Rectal smooth muscle tissue (tissue), 1 donor: ENCODE data around the gene TUBGCP6.
"Not testable (repeated sequence)": the region's sequence is repeated elsewhere in the genome, so short reads cannot be mapped to it uniquely, and the experiment has no call there.

Source experiments
- H3K27ac ChIP-seq: one replicate; pipeline ENCODE4 v1.7.0; 2013; ENCODE audit warnings: low read depth, low read length, inconsistent platforms
- H3K27me3 ChIP-seq: one replicate; pipeline ENCODE4 v1.7.0; 2013; ENCODE audit warnings: low read length; ENCODE audit not compliant: control insufficient read depth, insufficient read depth
- H3K36me3 ChIP-seq: one replicate; pipeline ENCODE4 v1.7.0; 2013; ENCODE audit warnings: low read length; ENCODE audit not compliant: control insufficient read depth, insufficient read depth
- H3K4me1 ChIP-seq: one replicate; pipeline ENCODE4 v1.7.0; 2013; ENCODE audit warnings: low read length; ENCODE audit not compliant: control insufficient read depth, insufficient read depth
- H3K4me3 ChIP-seq: one replicate; pipeline ENCODE4 v1.7.0; 2013; ENCODE audit warnings: low read length
- H3K9ac ChIP-seq: one replicate; pipeline ENCODE4 v1.7.0; 2013; ENCODE audit warnings: low read length

The TUBGCP6 gene

DNA sequence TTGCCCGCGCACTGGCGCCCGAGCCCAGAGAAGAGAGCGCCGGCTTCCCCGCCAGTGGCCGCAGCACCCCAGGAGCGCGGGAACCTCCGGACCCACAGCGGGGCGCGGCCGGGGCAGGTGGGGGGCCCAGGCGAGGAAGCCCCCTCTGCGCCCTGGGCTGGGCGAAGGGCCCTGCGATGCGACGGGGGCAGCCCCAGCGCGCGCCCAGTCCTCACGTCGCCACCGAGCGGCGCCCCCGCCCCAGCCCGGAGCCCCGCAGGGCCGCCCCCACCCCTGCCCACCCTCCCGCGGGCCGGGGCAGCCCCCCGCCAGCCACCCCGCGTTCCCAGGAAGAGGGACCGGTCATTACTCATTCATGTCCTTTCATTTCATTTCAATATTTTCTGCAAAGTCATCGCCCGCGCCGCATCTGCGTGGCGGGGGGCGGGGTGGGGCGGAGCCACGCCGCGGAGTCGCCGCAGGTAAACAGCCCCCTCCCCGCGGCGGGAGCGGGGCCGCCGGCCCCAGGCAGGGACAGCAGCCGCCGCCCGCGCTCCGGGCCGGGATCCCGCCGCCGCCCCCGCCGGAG is 75.0 kb downstream of the TUBGCP6 start:
- Histone ChIP-seq H3K36me3 (no peaks in the 10 kb centered on the region), H3K4me1 (no peaks in the 10 kb centered on the region), H3K9ac (no peak overlapping the region), H3K4me3 (no peak overlapping the region), H3K27me3 (peaks cover 17% of the 10 kb centered on the region), H3K27ac (no peak overlapping the region)

- Histone ChIP-seq H3K36me3 (no peaks in the 10 kb centered on the region), H3K4me3 (no peak overlapping the region), H3K27ac (no peak overlapping the region), H3K9ac (no peak overlapping the region), H3K27me3 (peaks cover 17% of the 10 kb centered on the region), H3K4me1 (no peaks in the 10 kb centered on the region)
Observed at GRCh38 chr22:50169181-50169759, 75.6 kb downstream of the TUBGCP6 start.

GRCh38 chr22:50168490-50169180 is 76.2 kb downstream of the TUBGCP6 start:
- not testable (repeated sequence) for H3K27ac ChIP-seq, H3K9ac ChIP-seq, H3K4me3 ChIP-seq, H3K36me3 ChIP-seq, H3K4me1 ChIP-seq
- peaks cover 17% of the 10 kb centered on the region for H3K27me3 ChIP-seq

DNA sequence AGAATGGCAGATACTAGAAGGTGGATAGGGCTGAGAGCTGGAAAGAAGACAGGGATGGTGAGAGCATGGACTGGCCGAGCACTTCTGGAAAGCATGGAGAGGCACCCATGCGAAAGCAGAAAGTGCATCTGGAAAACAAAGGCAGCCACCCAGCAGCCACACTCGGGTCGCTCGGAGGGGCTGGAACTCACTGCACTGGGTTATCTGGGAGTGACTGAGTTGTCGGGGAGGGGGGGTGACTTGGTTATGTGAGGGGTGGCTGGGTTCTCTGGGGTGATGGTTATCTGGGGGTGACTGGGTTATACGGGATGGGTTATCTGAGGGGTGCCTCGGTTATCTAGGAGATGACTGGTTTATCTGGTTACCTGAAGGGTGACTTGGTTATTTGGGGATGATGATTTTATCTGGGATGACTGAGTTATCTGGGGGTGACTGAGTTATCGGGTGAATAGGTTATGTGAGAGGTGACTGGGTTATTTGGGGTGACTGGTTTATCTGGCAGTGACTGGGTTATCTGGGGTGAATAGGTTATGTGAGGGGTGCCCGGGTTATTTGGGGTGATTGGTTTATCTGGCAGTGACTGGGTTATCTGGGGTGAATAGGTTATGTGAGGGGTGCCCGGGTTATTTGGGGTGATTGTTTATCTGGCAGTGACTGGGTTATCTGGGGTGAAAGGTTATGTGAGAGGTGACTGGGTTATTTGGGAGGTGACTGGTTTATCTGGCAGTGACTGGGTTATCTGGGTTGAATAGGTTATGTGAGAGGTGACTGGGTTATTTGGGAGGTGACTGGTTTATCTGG is 76.9 kb downstream of the TUBGCP6 start:
- Histone ChIP-seq H3K9ac (no peak overlapping the region), H3K4me1 (no peaks in the 10 kb centered on the region), H3K27me3 (peaks cover 17% of the 10 kb centered on the region), H3K36me3 (no peaks in the 10 kb centered on the region), H3K4me3 (no peak overlapping the region), H3K27ac (no peak overlapping the region)
